ENCODE results near the gene OSBP2.
A peak's percentile ranks its signal among the peaks of the same experiment; 100 is the strongest.

The OSBP2 gene, protein sequence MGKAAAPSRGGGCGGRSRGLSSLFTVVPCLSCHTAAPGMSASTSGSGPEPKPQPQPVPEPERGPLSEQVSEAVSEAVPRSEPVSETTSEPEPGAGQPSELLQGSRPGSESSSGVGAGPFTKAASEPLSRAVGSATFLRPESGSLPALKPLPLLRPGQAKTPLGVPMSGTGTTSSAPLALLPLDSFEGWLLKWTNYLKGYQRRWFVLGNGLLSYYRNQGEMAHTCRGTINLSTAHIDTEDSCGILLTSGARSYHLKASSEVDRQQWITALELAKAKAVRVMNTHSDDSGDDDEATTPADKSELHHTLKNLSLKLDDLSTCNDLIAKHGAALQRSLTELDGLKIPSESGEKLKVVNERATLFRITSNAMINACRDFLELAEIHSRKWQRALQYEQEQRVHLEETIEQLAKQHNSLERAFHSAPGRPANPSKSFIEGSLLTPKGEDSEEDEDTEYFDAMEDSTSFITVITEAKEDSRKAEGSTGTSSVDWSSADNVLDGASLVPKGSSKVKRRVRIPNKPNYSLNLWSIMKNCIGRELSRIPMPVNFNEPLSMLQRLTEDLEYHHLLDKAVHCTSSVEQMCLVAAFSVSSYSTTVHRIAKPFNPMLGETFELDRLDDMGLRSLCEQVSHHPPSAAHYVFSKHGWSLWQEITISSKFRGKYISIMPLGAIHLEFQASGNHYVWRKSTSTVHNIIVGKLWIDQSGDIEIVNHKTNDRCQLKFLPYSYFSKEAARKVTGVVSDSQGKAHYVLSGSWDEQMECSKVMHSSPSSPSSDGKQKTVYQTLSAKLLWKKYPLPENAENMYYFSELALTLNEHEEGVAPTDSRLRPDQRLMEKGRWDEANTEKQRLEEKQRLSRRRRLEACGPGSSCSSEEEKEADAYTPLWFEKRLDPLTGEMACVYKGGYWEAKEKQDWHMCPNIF

DNA sequence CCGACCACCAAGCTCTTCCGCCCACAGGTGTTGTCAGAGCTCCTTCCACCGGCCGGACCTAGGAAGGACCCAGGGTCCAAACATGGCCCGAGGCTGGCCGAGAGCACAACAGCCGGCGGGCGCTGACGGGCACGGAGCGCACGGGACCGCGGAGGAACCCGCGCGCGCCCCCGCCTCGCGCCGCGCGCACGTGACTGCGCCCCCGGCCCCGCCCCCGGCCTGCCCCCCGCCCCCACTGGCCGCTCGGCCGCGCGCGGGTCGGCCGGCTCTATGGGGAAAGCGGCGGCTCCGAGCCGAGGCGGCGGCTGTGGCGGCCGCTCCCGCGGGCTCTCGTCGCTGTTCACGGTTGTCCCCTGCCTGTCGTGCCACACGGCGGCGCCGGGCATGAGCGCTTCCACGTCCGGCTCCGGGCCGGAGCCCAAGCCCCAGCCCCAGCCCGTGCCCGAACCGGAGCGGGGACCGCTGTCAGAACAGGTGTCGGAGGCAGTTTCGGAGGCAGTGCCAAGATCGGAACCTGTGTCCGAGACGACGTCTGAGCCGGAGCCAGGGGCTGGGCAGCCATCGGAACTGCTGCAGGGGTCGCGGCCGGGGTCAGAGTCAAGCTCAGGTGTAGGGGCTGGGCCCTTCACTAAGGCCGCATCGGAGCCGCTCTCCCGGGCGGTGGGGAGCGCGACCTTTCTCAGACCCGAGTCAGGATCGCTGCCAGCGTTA, at the start of gene OSBP2:
Gene OSBP2 (plus strand): TSS at position 235 of the 711 bp plus-strand sequence. CDS start 36 bp downstream, at position 271.
- peak; percentile 30 for DNase-seq (ENCODE audit: low read depth)

DNA sequence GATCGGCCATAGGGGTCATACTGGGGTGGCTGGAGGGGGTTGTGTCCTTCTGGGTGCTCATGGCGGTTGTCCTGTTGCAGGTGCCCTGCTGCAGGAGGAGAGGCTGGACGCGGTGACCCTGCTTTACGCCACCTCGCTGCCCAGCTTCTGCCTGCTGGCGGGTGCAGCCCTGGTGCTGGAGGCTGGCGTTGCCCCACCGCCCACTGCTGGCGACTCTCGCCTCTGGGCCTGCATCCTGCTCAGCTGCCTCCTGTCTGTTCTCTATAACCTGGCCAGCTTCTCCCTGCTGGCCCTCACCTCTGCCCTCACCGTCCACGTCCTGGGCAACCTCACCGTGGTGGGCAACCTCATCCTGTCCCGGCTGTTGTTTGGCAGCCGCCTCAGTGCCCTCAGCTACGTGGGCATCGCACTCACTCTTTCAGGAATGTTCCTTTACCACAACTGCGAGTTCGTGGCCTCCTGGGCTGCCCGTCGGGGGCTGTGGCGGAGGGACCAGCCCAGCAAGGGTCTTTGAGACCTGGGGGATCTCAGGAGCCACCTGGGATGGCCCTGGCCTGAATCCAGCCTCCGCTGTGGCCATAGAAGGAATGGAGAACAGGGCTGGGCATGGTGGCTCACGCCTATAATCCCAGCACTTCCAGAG, 48.0 kb upstream of the OSBP2 start:
- DNase-seq (ENCODE audit: low read depth), result no peak

DNA sequence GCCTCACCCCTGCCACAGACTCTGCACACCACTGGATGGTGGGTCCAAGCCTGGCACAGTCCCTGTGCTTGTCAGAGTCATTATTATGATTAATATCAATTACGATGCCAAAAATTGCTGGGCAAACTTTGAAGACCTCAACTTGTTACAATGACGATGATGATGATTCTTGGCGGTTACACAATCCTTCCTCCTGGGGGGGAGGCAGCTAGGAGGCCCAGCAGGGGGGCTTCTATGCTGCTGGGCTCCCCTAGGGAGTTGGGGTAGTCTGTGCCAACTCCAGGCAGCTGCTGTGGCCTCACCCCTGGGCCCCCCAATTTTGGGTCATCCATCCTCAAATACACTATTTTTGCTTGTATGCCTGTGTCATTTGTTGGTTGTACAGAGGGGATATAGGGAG, 47.1 kb upstream of the OSBP2 start:
- no peak for DNase-seq (ENCODE audit: low read depth)

DNA sequence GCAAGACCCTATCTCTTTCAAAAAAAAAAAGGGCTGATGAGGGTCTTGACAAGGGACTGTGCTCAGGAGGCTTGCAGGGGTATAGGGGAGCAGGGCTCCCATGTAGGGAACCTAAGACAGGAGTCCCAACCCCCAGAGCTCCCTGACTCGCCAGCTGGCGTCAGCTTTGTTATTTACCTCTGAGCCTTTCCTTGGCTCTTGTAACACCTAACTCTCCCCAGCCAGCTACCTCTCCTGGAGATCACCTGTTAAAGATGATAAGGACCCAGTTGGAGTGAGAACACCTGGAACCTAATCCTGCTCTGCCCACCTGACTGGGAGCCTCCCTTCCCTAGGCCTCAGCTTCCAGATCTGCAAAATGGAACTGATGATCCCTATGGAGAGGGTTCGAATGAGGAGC, 45.8 kb upstream of the OSBP2 start:
- no peak for DNase-seq (ENCODE audit: low read depth)

DNA sequence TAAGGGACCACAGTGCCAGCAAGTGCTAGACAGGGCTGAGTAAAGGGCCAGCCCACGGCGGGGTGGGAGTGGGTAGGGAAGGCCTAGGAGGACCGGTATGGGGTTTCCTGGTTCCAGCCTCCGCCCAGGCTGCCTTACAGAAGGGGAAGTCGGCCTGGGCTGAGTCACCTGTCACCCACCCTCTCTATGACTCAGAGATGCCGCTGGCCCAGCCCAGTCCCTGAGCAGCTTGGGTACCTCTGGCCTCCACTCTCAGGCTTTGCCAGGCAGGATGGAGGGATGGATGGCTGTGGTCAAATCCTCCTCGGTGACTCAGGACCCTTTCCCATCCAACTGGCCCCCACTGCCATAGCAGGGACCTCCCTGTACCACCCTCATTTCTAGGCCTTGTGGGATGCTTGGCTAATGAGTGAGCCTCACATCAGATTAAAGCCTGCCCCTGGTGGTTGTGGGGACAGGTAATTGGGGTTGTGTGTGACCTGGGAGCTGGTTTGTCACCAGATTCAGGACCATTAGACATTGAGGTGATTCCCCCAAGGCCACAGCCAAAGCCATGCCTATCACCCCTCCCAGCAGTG, 45.2 kb upstream of the OSBP2 start:
- DNase-seq (ENCODE audit: low read depth), result peak; percentile 83

DNA sequence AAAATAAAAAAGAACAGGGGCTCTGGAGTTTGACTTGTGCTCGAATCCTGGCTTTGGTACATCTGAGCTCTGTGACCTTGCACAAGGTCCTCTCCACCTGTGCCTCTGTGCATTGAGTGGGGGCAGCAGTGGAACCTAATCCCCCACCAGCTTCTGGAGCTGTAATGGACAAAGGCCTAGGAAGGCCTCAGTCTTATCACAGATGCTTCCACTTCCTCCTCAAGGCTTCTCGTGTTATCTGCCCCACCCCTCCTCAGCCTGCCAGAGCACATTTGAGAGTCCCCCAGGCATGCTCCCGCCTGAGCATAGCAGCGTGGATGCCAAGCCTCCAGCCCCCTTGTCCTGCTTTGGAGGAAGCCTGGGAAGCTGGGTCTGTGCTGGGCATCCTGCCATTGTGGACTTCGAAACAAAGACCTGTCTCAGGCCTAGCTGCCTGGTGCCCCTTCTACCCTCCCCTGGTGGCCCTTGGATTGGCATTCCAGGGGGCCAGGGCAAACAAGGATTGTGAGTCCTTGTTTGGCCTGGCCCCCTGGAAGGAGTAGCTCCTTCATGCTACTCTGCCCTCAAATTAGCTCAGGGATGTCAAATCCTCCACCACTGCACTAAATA, 44.1 kb upstream of the OSBP2 start:
- DNase-seq (ENCODE audit: low read depth), result no peak

DNA sequence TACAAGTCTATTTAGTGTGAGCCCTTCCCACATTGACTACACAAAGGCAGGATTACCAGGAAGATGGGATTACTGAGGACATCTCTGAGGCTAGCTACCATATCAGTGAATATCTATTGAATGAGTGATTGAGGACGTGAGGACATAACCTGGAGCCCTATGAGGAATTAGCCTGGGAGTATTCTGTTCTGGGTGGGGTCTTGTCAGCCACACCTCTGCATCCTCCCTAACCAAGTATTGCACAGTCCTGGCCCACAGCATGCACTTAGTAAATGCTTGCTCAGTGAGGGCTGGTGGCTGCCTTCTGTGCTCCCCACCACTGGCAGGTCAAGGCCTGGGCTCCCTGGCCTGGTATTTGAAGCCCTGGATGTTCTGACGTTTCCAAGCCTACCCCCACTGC, 41.8 kb upstream of the OSBP2 start:
- DNase-seq (ENCODE audit: low read depth), result no peak

DNA sequence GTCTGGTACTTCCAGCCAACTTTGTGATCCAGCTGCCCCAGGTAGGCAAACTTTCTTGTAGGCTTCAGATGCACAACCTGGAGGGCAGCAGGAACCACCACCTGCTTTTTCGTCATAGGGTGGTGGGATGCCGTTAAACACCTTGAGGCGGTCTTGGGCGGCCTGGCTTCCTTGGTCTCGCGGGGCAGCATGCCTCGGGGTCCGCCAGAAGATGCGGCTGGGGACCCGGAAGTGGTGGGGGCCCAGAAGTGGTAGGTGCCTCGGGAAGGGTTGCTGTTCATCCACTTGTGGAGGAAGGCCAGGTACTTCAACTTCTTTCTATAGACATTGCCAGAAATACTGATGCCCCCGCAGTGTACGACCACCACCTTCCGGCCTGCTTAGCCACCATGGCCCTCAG, 40.3 kb upstream of the OSBP2 start:
- no peak for DNase-seq (ENCODE audit: low read depth)

DNA sequence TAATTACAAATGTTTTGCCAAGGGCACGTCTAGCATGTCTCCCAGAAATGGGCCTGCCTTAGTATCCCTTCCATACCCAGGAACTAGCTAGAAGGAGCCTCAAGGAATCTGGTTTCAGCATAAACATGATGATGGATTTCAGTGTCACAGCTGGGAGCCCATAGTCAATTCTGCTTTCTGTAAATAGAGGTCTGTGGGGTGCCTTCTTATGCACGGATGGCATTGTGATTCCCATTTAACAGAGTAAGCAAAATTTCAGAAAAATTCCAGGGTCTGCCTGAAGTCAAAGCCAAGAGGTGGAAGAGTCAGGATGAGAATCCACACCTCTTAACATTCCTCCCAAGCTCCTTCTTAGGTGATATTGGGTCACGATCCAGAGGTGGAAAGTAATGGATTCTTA, 39.1 kb upstream of the OSBP2 start:
- no peak for DNase-seq (ENCODE audit: low read depth)

DNA sequence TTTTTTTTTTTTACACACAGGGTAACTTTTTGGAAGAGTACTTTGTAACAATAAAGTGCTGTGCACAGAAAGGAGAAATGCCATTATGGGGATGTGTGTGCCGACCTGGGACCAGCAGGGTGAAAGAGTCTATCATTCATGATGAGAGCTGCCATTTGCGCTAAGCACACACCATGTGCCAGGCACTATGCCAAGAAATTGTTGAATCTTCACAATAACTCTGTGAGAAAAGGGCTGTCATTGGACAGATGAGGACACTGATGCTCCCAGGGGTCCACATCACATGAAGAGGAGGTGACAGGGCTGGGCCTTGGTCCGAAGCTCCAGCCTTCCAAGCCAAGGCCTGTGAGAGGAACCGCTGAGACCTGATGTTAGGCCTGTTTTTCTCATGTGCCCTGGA, 32.6 kb upstream of the OSBP2 start:
- no peak for DNase-seq (ENCODE audit: low read depth)

DNA sequence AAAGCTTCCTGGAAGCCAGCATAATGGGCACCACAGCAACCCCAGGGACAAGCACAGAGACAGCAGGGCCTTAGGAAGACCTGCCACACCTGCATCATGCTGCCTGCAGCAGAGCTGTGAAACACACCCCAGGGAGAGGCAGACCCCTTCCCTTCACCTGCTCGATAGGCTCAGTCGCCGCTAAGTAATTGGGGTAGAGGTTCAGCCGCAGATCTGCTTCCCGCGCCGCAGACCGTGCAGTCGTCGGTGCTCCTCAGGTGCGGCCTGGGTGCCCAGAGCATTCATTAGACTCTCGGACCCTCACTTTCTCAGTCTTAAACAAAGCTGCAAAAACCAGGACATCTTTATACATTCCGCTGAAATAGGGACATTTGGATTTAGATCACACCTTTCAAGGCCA, 29.9 kb upstream of the OSBP2 start:
- no peak for DNase-seq (ENCODE audit: low read depth)

DNA sequence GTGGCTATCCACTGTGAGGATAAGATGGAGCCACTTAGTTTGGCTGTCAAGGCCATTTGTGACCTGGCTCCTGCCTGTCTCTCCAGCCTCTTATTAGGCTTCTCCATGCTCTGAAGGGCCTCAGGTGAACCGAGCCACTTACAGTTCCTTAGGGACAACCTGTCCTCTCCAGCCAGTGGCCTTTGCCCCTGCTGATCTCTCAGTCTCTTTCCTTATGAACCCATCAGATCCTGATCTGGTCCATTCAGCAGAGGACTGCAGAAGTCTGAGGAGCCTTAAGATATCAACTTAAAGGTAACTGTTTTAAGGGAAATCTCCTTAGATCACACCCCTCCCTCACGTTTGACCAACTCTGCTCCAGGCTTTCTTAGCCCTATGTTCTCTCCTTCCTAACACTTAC, 29.4 kb upstream of the OSBP2 start:
- DNase-seq (ENCODE audit: low read depth), result no peak

DNA sequence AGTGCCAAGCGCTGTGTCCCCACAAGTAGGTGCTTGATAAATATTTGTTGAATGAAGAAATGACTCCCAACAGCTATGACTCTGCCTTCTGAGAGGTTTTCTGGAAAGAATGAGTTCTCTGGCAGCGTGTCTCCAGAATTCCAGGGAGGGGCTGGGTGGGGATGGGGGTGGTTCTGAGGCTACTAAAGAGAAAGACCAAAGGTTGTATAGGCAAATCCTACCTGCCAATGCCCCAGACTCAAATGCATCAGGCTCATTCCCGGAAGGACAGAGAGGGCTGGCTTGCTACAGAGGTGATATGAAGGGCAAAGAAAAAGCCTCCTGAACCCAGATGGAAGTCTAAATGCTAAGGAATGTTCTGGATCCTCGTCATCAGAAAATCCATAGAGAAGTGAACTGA, 28.9 kb upstream of the OSBP2 start:
- no peak for DNase-seq (ENCODE audit: low read depth)

DNA sequence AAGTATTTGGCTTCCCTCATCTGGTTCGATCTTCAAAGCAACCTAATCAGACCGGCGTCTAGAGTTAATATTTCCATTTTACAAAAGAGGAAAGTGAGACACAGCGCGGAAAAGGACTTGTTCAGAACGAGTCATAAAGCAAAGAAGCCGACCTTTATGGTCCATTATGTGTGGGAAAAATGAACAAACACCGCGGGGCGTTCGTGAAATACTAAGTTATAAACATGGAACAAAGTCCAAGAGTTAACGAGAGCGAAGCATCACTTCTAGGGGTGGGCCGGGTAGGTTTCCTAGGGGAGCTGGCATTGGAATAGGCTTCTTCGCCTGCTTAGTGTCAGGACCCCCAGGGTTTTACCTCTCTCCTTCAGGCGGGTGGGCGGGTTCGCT, 27.6 kb upstream of the OSBP2 start:
- no peak for DNase-seq (ENCODE audit: low read depth)

DNA sequence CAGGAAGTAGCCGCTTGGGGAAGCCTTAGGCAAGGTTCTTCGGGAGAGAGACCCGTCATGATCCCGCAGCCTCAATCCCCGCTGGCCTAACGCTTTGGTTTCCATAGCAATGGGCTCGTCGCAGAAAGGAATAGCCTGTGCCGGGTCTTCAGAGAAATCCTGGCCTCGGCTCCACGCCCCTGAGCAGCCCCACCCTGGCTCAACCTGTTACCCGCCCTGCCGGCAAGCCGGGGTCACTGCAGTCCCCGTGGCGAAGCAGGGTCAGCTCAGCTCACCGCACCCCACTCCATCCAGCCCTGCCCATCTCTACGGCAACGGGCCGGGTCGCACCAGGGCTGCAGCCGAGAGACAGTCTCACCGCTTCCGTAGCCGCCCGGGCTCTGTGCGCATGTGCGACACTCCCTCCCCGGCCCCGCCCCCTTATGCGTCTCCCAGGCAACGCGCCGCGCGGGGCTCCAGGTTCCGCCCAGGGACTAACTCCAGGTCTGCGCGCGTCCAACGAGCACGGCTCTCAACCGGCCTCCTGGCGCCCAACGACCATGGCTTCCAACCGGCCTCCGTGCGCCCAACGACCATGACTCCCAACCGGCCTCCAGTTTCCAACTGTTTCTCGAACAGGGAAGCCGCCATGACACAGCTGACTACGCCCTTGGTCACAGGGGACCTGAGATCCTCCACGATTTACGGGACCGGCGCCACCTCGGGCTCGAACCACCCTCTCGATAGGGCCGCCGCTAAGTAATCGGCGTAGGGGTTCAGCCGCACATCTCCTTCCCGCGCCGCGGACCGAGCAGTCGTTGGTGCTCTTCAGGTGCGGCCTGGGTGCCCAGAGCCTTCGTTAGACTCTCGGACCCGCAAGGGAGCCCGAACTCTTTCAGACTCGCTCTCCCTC, 26.9 kb upstream of the OSBP2 start, which contains the start of gene DUSP18:
Gene DUSP18 (minus strand): TSS at position 382 of the 892 bp plus-strand sequence. CDS start 3,872 bp downstream, outside the sequence.
- DNase-seq (ENCODE audit: low read depth), result peak; percentile 89

DNA sequence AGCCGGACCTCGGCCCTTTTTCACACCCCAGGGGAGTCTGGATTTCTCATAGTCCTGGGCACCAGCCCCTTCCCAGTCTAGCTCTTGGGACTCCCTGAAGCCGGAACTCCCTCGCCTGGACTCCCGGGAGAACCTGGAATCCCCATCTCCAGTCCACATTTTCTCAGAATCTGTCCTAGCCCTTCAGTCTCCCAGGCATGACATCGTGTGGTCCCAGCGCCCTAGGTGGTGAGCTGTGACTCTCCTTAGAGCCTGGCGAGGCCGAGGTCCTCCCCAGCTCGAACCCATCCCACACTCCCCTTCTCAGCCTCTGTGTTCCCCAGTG, 26.3 kb upstream of the OSBP2 start:
- DNase-seq (ENCODE audit: low read depth), result no peak

DNA sequence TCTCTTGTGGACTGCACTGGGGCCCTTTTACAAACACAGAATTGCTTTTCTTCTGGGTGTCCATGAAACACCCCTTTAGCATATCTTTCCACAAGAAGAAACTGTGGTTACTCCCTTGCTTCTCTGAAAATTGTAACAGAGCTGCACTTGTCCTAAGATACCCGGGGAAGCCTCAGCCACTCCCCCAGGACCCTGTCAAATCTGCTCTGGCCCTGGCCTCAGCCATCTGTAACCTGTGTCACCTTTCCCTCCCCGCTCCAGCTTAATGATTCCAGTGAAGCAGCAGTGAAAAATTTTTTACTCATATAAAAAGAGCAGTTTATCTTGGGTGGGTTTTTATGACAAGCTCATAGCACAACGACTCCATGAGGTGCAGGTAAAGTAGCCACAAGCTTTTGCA, 23.6 kb upstream of the OSBP2 start:
- no peak for DNase-seq (ENCODE audit: low read depth)

DNA sequence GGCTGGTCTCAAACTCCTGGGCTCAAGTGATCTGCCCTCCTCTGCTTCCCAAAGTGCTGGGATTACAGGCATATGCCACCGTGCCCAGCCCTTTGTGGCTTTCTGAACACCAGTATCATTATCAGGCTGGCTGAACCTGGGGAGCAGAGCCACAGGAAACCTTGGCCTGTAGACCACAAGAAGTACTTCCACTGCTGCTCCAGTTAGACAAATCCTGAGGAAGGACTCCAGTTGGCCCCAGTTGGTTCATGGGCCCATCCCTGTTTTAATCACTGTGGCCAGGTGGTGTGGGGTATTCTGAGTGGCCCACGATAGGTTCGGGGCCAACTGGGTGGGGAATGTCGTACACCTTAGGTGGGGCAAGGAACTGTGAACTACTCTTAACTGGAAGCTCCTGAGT, 21.5 kb upstream of the OSBP2 start:
- no peak for DNase-seq (ENCODE audit: low read depth)

DNA sequence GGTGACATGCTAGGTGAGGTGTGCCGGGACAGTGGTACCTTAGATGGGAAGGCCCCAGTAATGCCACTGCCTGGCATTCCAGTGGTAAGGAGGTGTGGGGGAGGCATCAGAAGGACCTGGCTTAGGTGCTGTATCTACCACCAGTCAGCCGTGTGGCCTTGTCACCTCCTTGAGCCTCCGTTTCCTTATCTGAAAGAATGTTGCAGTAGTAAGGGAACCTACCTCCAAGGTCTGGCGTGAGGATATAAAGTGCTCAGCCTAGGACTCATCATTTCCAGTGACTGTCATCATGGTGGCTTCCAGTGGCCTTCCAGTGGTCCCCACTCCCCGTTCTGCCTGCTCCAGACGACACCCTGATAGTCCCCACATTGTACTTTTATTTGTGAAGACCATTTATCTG, 20.2 kb upstream of the OSBP2 start:
- DNase-seq (ENCODE audit: low read depth), result no peak

DNA sequence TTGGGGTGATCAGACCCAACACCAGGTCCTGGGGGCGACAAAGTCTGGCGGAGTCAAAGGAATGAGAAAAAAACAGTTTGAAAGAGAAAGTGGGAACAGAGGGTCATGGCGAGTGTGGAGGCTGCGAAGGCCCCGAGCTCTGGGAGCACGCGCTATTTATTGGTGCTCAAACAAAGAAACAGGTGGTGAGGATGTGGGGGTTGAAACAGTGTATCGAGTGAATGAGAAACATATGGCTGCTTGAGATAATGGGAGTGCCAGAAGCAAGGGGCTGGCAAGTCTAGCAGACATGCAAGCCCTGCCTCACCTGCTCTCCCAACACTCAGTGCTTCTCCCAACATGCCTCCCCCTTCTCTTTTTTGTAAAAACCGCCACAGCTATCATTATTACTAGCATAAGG, 19.2 kb upstream of the OSBP2 start:
- no peak for DNase-seq (ENCODE audit: low read depth)

Data from EH (cell line).